A673 (cell line): Measurements from ENCODE around the gene WWP2.

Source experiments
- CTCF ChIP-seq: fragments of 300-800, 200-600 bp; sonication (generic); conservative IDR thresholded peaks from 2 replicates; pipeline ENCODE4 v1.5.1; 2017; ENCODE audit warnings: low read depth, mild to moderate bottlenecking, antibody characterized with exemption, low read length, moderate library complexity, mixed read lengths
- EZH2 ChIP-seq: fragments of 200-600 bp; sonication (generic); IDR thresholded peaks from 2 replicates; pipeline ENCODE4 v1.6.1; 2017; ENCODE audit warnings: borderline replicate concordance, low read depth, mild to moderate bottlenecking, mixed read lengths, antibody characterized with exemption, low read length; ENCODE audit not compliant: poor library complexity, severe bottlenecking

GRCh38 chr16:69724981-69725479 lies 37.1 kb upstream of the WWP2 start:
- no peak for TF ChIP-seq CTCF
- no peak for TF ChIP-seq EZH2
